ENCODE results near the gene ADCY2. TPM values are rescaled to one million over a fixed set of nuclear protein-coding genes. Genes with fewer than 3 reads are reported as not detected.

The ADCY2 gene
- polyA plus RNA-seq, 1 of the 3 experiments (the other 2 are of a cell fraction), result not detected

GRCh38 chr5:7690557-7690956 lies 294.6 kb downstream of the ADCY2 start:
- H3K9ac ChIP-seq, result no peak overlapping the region
- TF ChIP-seq ELF1 (IDR thresholded peaks at IDR 0.05) (no peak), TCF12 (IDR thresholded peaks at IDR 0.05) (no peak), NRF1 (IDR thresholded peaks at IDR 0.05; ENCODE audit: low read depth, low read length) (no peak), USF1 (IDR thresholded peaks at IDR 0.05; ENCODE audit: borderline replicate concordance, low read depth) (no peak), EP300 (IDR thresholded peaks at IDR 0.05; ENCODE audit: borderline replicate concordance in 1 of 2, low read depth in 1 of 2, low read length in 1 of 2) (no peak), MXI1 (IDR thresholded peaks at IDR 0.05; ENCODE audit: low read depth, low read length) (no peak), SMC3 (IDR thresholded peaks at IDR 0.05; ENCODE audit: low read depth, low read length) (no peak), JUND (IDR thresholded peaks at IDR 0.05) (no peak)
- no peak for DNase-seq

GRCh38 chr5:7705261-7705660 lies 309.3 kb downstream of the ADCY2 start:
- Histone ChIP-seq H3K9me3 (no peaks in the 10 kb centered on the region), H3K4me3 (ENCODE audit: low read depth in 2 of 2, low read length in 1 of 2) (no peak overlapping the region), H3K9ac (no peak overlapping the region), H3K79me2 (ENCODE audit: insufficient read depth) (no peaks in the 10 kb centered on the region), H4K20me1 (ENCODE audit: insufficient read depth) (no peaks in the 10 kb centered on the region), H3K4me1 (ENCODE audit: control insufficient read depth in 1 of 2, insufficient read depth in 2 of 2, low read depth in 1 of 2, low read length in 1 of 2) (no peaks in the 10 kb centered on the region), H3K27ac (ENCODE audit: low read depth in 2 of 2, low read length in 1 of 2) (no peak overlapping the region), H3K36me3 (replicated peaks in 1 of 2; ENCODE audit: control insufficient read depth in 1 of 2, insufficient read depth in 2 of 2, low read length in 1 of 2) (no peaks in the 10 kb centered on the region), H3F3A (replicated peaks; ENCODE audit: insufficient read depth) (no peaks in the 10 kb centered on the region), H2AFZ (ENCODE audit: low read depth) (no peak overlapping the region), H3K27me3 (ENCODE audit: insufficient read depth) (peaks cover 8% of the 10 kb centered on the region; the same call in 1 of the 2 replicates), H3K9me2 (no peaks in the 10 kb centered on the region), H3K4me2 (no peak overlapping the region)
- WGBS (ENCODE audit: low lambda C conversion rate), result 0% methylated on average over 5 of the region's 5 CpGs
- TF ChIP-seq PBX3 (IDR thresholded peaks at IDR 0.05), result no peak
- no peak for TF ChIP-seq EZH2phosphoT487 (IDR thresholded peaks at IDR 0.05; ENCODE audit: borderline replicate concordance, low read depth)
- TF ChIP-seq USF2 (IDR thresholded peaks at IDR 0.05; ENCODE audit: borderline replicate concordance, low read depth, low read length), result no peak
- TF ChIP-seq GABPA (IDR thresholded peaks at IDR 0.05; ENCODE audit: low read depth), result no peak
- ChIA-PET POLR2A (no interaction called here), CTCF (no interaction called here)
- no peak for DNase-seq

More at GRCh38 chr5:7690557-7690956, 294.6 kb downstream of the ADCY2 start:
- Histone ChIP-seq H3K36me3 (replicated peaks in 1 of 2; ENCODE audit: control insufficient read depth in 1 of 2, insufficient read depth in 2 of 2, low read length in 1 of 2) (no peaks in the 10 kb centered on the region), H3K4me1 (ENCODE audit: control insufficient read depth in 1 of 2, insufficient read depth in 2 of 2, low read depth in 1 of 2, low read length in 1 of 2) (no peaks in the 10 kb centered on the region), H3K9me3 (no peaks in the 10 kb centered on the region), H3K4me2 (no peak overlapping the region), H3K9me2 (no peaks in the 10 kb centered on the region), H3K79me2 (ENCODE audit: insufficient read depth) (no peaks in the 10 kb centered on the region), H3K4me3 (ENCODE audit: low read depth in 2 of 2, low read length in 1 of 2) (no peak overlapping the region), H3K27me3 (ENCODE audit: insufficient read depth) (peaks cover 5% of the 10 kb centered on the region; the same call in 1 of the 2 replicates), H4K20me1 (ENCODE audit: insufficient read depth) (no peaks in the 10 kb centered on the region), H2AFZ (ENCODE audit: low read depth) (no peak overlapping the region), H3K27ac (ENCODE audit: low read depth in 2 of 2, low read length in 1 of 2) (no peak overlapping the region), H3F3A (replicated peaks; ENCODE audit: insufficient read depth) (no peaks in the 10 kb centered on the region)
- WGBS (ENCODE audit: low lambda C conversion rate), result 14% methylated on average over 10 of the region's 10 CpGs
- CTCF ChIA-PET, result interaction anchor here (1.6 kb wide), 1 partner anchor 10 kb away, joined by 3 read pairs; no protein-coding TSS in a partner anchor
- POLR2A ChIA-PET, result no interaction called here

All from SK-N-SH (cell line).